ENCODE results near the gene EIF3F.

DNA sequence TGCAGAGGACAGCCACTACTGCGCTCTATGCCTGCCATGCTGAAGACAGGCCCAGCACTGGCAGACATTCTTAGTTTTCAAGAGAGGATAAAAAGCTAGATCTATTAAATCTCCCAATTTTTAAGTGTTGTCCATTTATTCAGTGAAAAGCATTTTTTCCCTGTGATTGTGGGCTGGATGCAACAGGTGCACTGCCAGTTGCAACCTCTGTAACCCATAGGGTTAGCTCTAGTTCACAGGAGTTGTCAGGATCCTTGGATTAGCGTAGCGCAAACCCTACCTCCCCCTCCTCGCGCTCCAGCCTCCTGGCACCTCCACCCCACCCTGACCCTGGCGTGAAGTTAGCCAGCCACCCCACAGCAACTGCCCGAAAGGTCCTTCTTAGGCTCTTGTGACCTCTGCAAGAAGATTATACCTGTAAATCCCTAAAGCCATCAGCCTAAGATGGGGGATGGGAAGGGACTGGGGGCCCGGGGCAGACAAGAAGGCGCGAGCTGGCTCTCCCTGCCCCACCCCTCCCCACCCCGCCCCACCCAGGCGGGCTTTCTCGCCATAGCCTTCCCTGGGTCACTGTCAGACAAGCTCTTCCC is 30.9 kb downstream of the EIF3F start:
- TF ChIP-seq, protein P1, sequence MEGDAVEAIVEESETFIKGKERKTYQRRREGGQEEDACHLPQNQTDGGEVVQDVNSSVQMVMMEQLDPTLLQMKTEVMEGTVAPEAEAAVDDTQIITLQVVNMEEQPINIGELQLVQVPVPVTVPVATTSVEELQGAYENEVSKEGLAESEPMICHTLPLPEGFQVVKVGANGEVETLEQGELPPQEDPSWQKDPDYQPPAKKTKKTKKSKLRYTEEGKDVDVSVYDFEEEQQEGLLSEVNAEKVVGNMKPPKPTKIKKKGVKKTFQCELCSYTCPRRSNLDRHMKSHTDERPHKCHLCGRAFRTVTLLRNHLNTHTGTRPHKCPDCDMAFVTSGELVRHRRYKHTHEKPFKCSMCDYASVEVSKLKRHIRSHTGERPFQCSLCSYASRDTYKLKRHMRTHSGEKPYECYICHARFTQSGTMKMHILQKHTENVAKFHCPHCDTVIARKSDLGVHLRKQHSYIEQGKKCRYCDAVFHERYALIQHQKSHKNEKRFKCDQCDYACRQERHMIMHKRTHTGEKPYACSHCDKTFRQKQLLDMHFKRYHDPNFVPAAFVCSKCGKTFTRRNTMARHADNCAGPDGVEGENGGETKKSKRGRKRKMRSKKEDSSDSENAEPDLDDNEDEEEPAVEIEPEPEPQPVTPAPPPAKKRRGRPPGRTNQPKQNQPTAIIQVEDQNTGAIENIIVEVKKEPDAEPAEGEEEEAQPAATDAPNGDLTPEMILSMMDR (IDR thresholded peaks at IDR 0.05): no peak
- TF ChIP-seq EP300 (IDR thresholded peaks at IDR 0.05) (no peak), POLR2A (IDR thresholded peaks at IDR 0.05) (no peak), POLR2AphosphoS5 (IDR thresholded peaks at IDR 0.05) (no peak)

All from suprapubic skin (tissue), 4 donors.